ENCODE measurements around the gene CSNK1G1.
A peak's percentile ranks its signal among the peaks of the same experiment; 100 is the strongest.

Gene CSNK1G1

DNA sequence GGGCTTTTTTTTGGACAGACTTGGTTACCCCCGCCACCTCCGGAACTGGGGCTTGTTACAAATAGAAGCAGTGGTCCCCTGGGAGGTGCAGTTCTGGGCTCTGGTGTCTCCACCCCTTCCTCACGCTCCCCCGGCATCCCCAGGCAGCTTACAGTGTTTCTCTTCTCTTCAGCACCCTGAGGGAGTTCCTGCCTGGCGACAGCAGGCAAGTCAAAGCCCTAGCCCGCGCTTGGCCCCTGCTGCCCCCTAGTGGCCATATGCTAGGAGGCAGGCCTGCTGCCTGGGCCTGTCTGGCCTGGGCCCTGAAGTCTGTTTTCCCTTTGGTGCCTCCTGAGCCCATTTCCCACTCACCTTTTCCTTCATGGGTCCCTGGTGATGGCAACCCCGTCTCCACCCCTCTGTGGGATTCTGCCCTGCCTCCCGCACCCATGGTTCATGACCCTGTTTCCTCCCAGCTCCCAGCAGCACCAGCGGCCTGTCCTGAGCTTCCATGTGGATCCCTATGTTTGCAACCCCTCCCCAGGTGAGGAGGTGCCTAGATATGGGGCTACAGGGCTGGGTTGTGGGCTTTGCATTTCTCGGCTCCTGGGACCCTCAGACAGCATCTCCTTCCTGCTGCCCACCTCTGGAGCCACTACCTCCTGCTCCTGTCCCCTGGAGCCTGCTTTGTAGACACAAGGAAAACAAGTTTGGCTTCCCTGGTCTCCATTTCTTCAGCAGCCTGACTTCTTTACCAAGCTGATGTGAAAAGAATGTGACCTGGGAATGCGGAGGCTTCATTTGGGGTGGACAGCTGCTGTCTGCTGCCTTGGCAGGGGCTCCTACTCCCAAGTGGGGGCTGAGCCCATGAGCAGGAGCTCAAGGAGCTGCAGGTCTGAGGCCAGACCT is 202.2 kb downstream of the CSNK1G1 start:
- peak; percentile 90 to 92 for DNase-seq (ENCODE audit: low read depth in 2 of 2)

DNA sequence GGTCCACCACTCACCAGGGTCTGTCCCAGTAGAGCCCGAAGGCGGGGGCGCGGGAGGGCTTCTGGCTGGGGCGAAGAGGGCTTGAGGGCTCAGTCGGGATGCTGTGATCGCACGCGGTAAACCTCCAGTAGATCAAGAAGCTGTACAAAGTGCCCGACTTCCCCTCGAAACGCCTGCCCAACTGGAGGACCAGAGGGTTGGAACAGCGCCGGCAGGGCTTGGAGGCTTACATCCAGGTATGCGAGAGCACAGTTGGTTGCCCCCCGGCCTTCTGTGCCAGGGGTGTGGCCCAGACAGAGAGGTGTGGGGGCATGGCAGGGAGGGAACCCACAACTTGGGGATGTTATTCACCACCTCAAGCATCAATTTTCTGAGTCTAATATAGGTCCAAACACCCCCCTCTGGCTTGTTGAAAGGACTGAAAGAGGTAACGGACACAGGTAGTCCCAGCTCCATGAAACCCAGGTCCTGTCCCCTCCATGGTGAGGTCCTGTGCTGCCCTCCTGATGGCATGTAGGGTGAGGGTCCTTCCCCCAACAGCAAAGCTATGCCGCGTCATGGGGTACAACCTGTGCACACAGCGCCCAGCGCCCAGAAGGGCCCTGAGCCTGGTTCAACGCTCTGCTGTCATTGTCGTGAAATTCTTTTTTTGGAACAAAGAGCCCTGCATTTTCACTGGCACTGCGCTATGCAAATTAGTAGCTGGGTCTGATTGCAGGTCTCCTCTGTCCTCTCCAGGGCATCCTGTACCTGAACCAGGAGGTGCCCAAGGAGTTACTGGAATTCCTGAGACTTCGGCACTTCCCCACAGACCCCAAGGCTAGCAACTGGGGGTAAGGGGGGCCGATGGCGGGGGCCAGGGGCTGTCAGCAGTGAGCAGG is 203.2 kb downstream of the CSNK1G1 start:
- DNase-seq (ENCODE audit: low read depth in 2 of 2) = no peak

DNA sequence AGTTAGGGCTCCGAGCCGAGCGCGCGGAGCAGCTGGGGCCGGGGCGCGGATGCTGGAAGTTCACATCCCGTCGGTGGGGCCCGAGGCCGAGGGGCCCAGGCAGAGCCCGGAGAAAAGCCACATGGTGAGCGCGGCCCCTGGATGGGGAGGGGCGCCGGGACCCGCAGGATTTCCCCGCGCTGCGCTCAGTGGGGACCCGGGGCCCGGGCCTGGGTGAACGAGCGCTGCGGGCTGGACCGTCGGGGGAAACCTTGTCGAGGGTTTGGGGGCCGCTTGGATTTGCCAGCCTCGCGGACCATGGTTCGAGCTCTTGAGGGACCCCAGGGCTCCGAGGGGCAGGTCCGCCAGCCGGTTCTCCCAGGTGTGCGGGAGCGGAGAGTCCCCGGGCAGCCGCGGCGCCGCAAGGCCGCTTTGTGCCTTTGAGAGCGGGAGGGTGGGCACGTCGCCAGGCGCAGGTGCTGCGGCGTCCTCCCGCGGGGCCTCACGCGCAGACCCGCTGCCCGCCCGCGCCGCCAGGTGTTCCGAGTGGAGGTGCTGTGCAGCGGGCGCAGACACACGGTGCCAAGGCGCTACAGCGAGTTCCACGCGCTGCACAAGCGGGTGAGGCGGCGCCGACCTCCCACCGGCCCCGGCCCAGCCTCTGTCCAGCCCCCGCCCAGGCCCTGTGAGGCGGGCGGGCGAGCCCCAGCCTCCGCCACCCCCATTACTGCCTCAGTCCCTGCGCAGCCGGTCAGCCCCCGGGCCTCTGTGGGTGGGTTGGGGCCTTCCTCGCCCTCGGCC is 204.1 kb downstream of the CSNK1G1 start, which contains the start of gene SNX22:
SNX22 (plus strand) TSS at position 5 of the 780 bp plus-strand sequence; CDS start at position 50, 45 bp downstream.
- DNase-seq (ENCODE audit: low read depth in 2 of 2) = no peak

DNA sequence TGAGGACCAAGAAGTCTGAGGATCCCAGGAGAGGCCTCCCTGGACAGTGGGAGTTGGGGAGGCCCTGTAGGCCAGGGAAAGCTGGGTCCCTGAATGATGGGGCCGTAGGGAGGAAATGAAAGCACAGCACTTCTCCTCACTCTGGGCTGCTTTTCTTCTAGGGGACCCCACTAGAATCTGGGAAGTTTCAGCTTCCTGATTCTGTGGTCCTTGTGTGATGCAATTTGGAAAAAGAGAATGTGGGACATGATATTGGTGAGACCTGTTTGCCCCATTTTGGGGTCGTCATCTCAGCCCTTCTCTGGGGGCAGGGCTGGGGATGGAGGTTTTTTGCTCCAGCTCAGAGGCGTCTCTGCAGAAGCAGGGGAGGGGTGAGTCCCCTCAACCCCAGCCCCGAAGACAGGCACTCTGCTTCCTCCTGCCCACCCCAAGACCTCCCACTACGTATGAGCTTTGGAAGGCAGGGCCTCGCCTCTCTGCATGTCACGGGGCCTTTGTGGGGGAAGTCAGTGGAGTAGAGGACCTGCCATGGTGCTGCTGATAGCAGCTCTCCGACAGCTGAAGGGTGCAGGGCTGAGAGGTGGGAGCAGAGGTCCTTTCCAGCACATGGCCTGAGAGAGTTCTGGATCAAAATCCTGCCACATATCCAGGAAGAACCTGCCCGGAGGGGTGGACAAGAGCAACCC is 205.9 kb downstream of the CSNK1G1 start:
- no peak for DNase-seq (ENCODE audit: low read depth in 2 of 2)

DNA sequence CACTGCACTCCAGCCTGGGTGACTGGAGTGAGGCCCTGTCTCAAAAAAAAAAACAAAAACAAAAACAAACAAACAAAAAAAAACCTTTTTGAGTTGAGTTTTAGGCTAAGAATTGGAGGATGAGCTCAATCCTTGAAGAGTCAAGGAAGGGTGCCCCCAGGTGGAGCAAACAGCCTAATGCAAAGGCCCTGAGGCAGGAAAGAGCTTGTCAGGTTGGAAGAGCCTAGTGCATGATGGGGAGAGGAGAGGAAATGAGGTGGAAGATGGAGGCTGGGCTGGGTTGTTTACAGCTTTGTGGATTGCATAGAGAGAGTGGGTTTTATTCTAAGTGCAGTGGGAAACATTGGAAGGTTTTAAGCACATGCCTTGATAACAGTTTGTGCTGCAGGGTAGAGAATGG is 206.5 kb downstream of the CSNK1G1 start:
- DNase-seq (ENCODE audit: low read depth in 2 of 2) = no peak

DNA sequence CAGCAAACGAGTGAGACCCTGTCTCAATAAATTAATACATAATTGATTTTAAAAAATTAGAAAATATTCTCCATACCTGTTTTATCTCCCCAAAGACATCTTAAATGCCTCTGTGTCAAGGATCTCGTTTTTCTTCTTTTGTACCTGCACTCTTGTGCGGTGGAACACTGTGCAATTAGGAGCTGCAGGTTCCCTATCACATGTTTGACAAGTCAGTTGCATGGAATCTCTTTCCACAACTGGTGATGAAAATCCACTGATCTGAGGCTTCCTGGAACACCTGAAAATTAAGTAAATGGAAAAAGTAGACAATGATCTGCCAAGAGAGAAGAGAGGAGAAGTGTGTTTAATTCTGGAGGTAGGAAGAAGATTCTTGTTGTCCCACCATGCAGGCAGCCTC is 207.4 kb downstream of the CSNK1G1 start:
- DNase-seq (ENCODE audit: low read depth in 2 of 2) = no peak

DNA sequence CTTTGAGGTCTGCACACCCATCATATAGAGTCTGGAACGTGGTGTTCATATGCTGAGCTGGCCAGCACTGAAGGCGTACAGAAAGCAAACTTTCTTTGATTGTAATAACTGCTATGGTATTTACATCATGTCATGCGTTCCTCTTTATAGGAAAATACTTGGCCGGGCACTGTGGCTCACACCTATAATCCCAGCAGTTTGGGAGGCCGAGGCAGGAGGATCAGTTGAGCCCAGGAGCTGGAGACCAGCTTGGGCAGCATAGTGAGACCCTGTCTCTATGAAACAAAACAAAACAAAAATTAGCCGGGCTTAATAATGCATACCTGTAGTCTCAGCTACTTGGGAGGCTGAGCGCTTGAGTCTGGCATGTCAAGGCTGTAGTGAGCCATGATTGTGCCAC is 207.8 kb downstream of the CSNK1G1 start:
- no peak for DNase-seq (ENCODE audit: low read depth in 2 of 2)

DNA sequence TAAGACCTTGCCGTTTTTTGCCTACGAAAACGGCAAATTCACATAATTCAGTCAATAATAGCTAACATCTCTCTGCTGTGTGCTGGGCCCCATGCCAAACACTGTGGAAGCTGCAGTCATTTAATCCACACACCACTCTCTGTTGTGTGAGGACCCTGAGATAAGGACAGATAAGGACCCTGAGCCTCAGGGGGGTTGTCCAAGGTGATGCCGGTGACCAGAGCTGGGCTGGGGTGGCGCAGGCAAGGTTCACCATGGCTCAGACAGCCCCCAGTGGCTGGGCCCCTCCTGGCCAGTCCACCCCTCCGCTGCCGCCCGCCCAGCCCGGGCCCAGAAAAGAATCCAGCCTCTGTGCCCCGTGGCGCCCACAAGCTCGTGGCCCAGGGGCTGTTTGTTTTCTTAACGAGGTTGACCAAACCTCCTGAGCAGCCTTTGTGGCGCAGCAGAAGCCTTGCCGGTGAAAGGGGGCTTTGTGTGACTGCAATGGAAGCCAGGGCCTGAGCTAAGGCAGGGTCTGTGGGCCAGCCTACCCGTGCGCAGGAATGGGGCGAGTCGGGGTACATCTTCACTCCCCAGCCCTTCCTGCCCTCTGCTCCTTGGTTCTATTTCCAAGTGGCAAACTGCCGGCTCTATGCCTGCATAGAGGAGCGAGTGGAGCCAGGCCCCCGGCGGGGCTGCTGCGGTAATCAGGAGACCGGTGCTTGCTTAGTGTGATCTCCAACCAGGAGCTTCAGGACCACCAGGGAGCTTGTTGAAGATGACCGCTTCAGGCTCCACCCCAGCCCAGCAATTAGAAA is 208.9 kb downstream of the CSNK1G1 start:
- DNase-seq (ENCODE audit: low read depth in 2 of 2) = no peak

DNA sequence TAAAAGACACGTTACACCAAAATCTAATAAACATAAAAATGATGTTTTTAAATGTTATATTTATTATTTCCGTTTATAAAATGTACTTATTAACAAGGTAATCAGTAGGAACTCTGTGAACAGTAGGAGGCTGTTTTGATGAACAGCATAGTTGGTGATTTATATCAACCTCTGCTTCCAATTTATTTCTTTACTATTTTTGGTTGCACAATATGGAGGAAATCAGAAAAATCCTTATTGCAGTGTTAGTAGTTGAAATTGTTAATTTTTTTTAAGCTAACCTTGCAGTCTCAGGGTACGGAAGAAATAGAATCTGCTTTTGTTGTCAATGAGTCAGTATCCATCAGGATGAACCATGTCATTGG is 209.5 kb downstream of the CSNK1G1 start:
- no peak for DNase-seq (ENCODE audit: low read depth in 2 of 2)

DNA sequence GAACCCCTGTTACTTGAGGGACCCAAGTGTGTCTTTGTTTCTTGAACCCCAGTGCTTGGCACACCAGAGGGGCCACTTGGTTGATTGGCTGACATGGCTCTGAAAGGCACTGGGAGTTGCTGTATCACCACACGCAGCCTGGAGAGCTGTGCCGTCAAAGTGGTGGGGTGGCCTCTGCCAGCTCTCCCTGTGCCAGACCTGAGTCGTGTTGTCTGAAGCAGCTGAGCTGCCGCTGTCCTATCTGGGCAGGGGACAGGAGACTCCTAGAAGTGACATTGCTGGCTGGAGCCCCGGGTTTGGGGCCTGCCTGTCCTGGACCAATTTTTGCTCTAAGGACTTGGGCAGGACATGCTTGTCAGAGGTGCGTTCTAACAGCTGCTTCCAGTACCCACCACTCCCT is 209.9 kb downstream of the CSNK1G1 start:
- DNase-seq (ENCODE audit: low read depth in 2 of 2) = no peak

DNA sequence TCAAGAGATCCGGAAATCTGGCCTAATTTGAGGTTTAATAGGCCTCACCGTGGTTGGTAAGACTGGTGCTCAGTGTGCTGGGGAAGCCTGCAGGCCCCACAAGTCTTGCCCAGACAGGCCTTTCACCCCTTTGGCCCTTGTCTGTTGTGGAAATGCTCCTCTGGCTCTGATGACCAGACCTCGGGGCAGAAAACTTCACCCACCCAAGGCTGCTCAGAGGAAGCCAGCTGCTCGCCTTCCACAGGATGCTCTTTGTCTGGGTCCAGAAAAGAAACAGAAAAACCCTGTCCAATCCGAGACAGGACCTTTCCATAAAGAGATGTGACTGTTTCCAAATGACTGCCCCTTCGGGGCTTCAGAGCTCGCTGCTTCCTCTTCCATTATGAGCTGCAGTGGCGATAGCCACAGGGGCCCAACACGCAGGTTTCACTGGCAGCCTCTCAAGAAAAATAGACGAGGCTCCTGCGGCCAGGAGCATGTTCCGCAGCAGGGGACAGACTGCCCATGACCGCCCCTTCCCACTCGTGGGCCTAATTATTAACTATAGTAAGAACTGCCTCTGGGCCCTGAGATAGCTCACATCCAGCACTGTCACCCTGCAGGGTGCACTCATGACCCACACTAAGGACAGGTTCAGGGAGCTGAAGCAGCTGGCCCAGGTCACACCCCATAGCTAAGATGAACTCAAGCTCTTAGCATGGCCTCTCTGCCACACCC is 211.2 kb downstream of the CSNK1G1 start:
- no peak for DNase-seq (ENCODE audit: low read depth in 2 of 2)

DNA sequence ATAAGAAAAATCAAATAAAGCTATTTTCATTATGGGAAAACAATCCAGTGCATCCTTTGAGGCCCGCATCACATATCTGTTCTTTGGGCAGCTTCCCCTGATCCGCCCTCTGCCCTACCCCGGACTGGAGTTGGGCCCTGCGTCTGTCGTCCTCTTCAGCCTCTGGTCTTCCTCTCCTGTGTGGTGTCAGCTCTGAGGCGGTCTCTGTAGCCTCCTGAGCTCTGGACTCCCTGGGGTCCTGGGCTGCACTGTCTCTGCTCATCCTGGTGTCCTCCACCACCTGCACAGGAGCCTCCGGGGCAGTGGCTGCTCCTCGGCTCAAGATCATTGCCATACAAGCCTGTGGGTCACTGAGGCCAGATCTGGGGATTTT is 211.8 kb downstream of the CSNK1G1 start:
- DNase-seq (ENCODE audit: low read depth in 2 of 2) = no peak

DNA sequence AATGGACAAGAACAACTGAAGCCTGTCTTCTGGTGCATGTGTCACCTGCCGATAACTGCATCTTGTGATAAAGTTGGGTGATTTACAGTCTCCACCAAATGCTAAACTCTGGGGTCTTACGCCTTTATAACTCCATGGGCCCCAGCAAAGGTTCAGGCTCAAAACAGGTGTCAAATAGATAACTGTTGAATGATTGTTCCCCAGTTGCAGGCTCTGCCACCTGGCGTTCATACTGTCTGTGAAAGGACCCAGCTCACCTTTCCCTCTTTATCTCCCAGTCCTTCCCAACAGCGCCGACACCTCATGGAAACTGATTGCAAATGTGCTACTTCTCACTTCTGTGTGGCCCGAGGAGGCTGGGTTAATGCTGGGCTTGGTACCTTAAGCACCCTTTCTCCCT is 212.7 kb downstream of the CSNK1G1 start:
- DNase-seq (ENCODE audit: low read depth in 2 of 2) = no peak

DNA sequence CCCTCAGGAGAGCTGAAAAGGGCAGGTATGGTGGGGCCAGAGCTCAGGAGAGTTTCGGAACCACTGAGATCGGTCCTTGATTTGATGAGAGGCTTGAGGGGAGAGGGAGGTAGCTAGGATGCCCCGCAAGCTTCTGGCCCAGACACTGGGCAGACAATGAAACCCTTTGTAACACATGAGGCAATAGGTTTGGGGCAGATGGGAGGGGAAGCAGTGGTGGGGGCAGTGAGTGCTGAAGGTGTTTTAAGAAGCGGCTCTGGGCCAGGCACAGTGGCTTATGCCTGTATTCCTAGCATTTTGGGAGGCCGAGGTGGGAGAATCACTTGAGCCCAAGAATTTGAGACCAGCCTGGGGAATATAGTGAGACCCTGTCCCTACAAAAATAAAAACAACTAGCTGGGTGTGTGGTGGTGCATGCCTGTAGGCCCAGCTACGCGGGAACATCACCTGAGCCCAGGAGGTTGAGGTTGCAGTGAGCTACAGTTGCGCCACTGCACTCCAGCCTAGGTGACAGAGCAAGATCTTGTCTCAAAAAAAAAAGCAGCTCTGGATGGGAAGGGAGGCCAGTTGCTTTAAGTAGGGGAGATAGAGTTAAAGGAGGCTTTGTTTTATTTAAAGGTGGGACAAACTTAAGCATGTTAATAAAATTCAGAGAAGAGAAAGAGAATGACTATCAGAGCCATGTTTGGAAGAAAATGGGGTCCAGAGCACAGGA is 214.0 kb downstream of the CSNK1G1 start:
- DNase-seq (ENCODE audit: low read depth in 2 of 2) = no peak

DNA sequence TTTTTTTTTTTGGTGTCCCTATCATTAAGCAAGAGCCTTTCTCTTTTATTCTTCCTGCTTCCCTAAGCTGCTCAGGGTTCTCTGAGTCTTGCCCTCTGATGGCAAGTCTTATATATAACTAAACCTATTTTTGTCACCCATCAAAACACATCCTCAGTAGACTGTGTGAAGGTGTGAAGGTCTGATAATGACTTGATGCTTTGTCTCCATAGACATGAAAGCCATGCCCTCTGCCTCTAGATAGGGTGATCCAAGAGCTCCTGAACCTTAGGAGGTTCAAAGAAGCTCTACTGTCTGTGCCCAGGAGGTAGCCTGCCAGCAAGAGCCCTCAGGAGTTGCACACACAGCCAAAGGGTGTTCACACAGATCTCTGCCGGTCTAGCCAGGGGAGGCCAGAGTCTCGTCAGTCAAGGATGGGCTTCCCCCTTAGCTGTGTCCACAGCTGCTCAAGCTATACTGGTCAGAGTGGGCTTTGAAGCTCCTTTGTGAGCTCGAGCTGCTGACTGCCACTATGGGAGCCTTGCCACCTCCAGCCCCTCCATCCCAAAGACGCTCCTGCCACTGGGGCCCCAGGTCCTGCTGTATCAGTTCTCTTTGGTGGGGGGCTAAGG is 217.5 kb downstream of the CSNK1G1 start:
- no peak for DNase-seq (ENCODE audit: low read depth in 2 of 2)

DNA sequence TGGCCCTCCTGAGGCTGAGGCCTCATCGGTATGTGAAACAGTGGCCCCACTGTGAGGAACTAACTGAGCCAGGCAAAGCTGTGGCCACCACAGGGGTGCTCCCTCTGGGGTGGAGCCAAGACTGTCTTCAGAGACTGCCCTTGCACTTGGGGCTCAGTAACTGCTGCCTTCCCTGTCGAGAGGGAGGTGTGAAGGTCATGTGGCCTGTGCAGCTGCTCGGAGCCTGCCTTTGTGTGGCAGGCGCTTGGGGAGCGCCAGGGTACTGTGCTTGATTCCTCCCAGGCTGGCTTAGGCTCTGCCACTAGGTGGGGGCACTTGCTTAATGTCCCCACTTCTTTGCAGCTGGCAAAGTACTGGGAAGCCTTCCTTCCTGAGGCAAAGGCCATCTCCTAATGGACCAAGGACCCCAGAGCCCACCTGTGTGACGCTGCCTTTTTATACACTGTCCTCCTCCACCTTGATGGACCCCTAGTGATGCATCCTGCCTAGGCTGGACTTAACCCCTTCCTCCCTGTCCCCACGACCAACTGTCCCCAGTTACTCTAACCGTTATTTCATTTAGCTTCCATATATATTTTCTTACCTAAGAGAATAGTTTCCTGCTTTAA is 218.6 kb downstream of the CSNK1G1 start:
- no peak for DNase-seq (ENCODE audit: low read depth in 2 of 2)

DNA sequence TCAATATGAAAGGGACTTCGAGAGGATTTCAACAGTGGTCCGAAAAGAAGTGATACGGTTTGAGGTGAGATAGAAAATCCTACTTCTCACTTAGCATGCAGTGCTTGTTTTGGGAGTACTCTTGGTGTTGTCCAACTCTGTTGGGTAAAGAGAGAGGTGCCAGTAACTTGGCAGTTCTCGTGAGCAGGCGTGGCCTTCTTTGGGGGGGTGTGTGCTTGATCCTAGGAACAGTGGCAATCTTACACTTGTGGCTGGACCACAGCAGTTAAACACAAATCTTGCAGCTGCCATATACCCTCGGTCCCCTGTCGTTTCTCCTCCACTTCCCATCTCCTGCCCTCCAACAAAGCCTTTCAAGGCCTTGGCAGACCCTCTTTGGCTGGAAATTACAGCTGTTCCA is 219.6 kb downstream of the CSNK1G1 start:
- DNase-seq (ENCODE audit: low read depth in 2 of 2) = no peak

DNA sequence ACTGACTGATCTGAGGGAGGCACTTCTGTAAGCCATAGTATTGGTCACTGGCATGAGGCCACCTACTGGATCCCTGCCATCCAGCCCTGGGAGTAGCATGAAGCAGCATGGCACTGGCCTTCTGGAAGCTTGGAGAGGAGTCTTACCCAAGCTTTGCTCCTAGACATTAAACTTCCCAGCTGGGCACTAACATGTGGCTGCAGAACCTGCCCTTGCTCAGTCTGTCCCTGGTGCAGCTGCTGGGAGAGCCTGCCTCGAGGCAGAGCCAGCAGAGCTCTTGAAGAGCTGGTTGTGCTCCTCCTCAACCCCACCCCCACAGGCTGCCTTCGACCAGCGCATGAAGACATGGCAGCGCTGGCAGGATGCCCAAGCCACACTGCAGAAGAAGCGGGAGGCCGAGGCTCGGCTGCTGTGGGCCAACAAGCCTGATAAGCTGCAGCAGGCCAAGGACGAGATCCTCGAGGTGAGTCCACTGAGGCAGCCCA is 221.6 kb downstream of the CSNK1G1 start:
- DNase-seq (ENCODE audit: low read depth in 2 of 2) = no peak
